K562 (cell line): ENCODE measurements around the gene ZKSCAN7. TPM values are rescaled to one million over a fixed set of nuclear protein-coding genes. Genes with fewer than 3 reads are reported as not detected.

Source experiments
- ATAC-seq: fragments of 200-7000 bp; cut with Tn5 transposase; 3 replicates; pipeline ENCODE4 v1.9.1; 2020; ENCODE audit warnings: moderate library complexity
- BruUV-seq: library from RNA; stranded (reverse); fragments of 400-500 nt; replicated peaks from 2 replicates; lab custom pipeline; 2021; lab: Mats Ljungman, UMichigan
- CTCF ChIA-PET: fragments of 300-600 bp; formaldehyde crosslinking; extraction: SDS; loops from one replicate; lab custom pipeline; 2021; ENCODE audit warnings: low intra/inter-chr PET ratio; lab: Yijun Ruan, JAX
- POLR2A ChIA-PET: fragments of 300-600, 350-650 bp; sonication (Branson Sonifier 250); formaldehyde crosslinking; extraction: SDS; loops from one replicate; lab custom pipeline; 2021; ENCODE audit warnings: antibody characterized with exemption, inconsistent platforms; lab: Yijun Ruan, JAX
- DNase-seq, 4 experiments: peaks; one replicate each; pipeline versions ENCODE4 v3.0.0 to v3.0.0-alpha.2; 2011 to 2018; ENCODE audit warnings: low spot score in 3 of 4, mixed read lengths in 3 of 4; ENCODE audit errors: extremely low read depth in 1 of 4
- FAIRE-seq: peaks from 2 replicates; lab custom pipeline; 2011; peaks lifted over from hg19 to GRCh38; lab: Jason Lieb, UNC
- H2AFZ ChIP-seq: 2 replicates; pipeline ENCODE4 v1.6.0; 2011; ENCODE audit warnings: low read depth, low read length, control low read depth, inconsistent platforms
- H3K27ac ChIP-seq: fragments of 200-600 bp; 3 replicates; pipeline ENCODE4 v1.8.0; 2011; ENCODE audit warnings: low read depth, mild to moderate bottlenecking, control low read depth, inconsistent platforms, low read length, moderate library complexity, mixed read lengths; ENCODE audit errors: extremely low read depth
- H3K27me3 ChIP-seq, 2 experiments: fragments of 300-600 bp in 1 of 2; 2 replicates in 1 of 2; 3 replicates in 1 of 2; pipeline versions ENCODE4 v1.6.0 to v1.8.0; 2011; ENCODE audit warnings: inconsistent platforms in 2 of 2, low read length in 2 of 2, mild to moderate bottlenecking in 1 of 2, mixed read lengths in 1 of 2, moderate library complexity in 1 of 2; ENCODE audit not compliant: control insufficient read depth in 2 of 2, insufficient read depth in 2 of 2
- H3K36me3 ChIP-seq: fragments of 300-600 bp; 3 replicates; pipeline ENCODE4 v1.8.0; 2011; ENCODE audit warnings: mild to moderate bottlenecking, low read length, inconsistent platforms; ENCODE audit not compliant: control insufficient read depth, insufficient read depth
- H3K4me1 ChIP-seq, 2 experiments: fragments of 200-600 bp in 1 of 2; replicated peaks in 1 of 2; 2 replicates in 1 of 2; 3 replicates in 1 of 2; pipeline versions ENCODE4 v1.5.1 to v1.8.0; 2011; ENCODE audit warnings: inconsistent platforms in 2 of 2, low read length in 2 of 2, mild to moderate bottlenecking in 1 of 2, mixed read lengths in 1 of 2, moderate library complexity in 1 of 2; ENCODE audit not compliant: control insufficient read depth in 2 of 2, insufficient read depth in 2 of 2
- H3K4me2 ChIP-seq: 2 replicates; pipeline ENCODE4 v1.6.1; 2011; ENCODE audit warnings: low read length, control low read depth, inconsistent platforms, mixed read lengths; ENCODE audit not compliant: insufficient read depth
- H3K4me3 ChIP-seq: fragments of 200-600 bp; sonication (generic), shearing (Covaris generic); 2 replicates; pipeline ENCODE4 v1.5.1; 2016; ENCODE audit warnings: control low read depth, inconsistent platforms
- H3K79me2 ChIP-seq: fragments of 200-600 bp; 3 replicates; pipeline ENCODE4 v1.8.0; 2011; ENCODE audit warnings: low read length, inconsistent platforms; ENCODE audit not compliant: control insufficient read depth, insufficient read depth
- H3K9ac ChIP-seq, 2 experiments: 2 replicates each; pipeline versions ENCODE4 v1.6.0 to v1.6.1; 2011; ENCODE audit warnings: low read depth in 2 of 2, low read length in 2 of 2, control low read depth in 1 of 2, inconsistent platforms in 1 of 2, mild to moderate bottlenecking in 1 of 2, mixed read lengths in 1 of 2; ENCODE audit not compliant: insufficient read depth in 1 of 2
- H3K9me1 ChIP-seq: one replicate; pipeline ENCODE4 v1.6.0; 2011; ENCODE audit warnings: inconsistent platforms, mild to moderate bottlenecking, low read length, moderate library complexity; ENCODE audit not compliant: control insufficient read depth, insufficient read depth
- H3K9me3 ChIP-seq: replicated peaks from 2 replicates; pipeline ENCODE4 v1.5.1; 2011; ENCODE audit warnings: low read depth, low read length, inconsistent platforms; ENCODE audit not compliant: control insufficient read depth, insufficient read depth
- H4K20me1 ChIP-seq: replicated peaks from 2 replicates; pipeline ENCODE4 v1.6.1; 2011; ENCODE audit warnings: low read length, inconsistent platforms, mixed read lengths; ENCODE audit not compliant: control insufficient read depth, insufficient read depth
- ATF1 ChIP-seq, 2 experiments: fragments of 450-650 bp in 1 of 2; IDR thresholded peaks; 2 replicates each; pipeline ENCODE4 v1.6.1; 2016; ENCODE audit warnings: missing compliant biosample characterization in 1 of 2, missing genetic modification characterization in 1 of 2
- FOXA3 ChIP-seq, 2 experiments: fragments of 450-650 bp in 1 of 2; sonication (generic) in 1 of 2; formaldehyde crosslinking; IDR thresholded peaks in 1 of 2; conservative IDR thresholded peaks in 1 of 2; 2 replicates each; pipeline versions ENCODE4 v1.4.0 to v1.8.0; 2020 to 2022; ENCODE audit warnings: mild to moderate bottlenecking in 2 of 2, missing genetic modification reagents in 1 of 2
- GABPB2 ChIP-seq: fragments of 250-450 bp; sonication (Bioruptor Pico); conservative IDR thresholded peaks from 2 replicates; pipeline ENCODE4 v1.5.1; 2021; ENCODE audit warnings: mild to moderate bottlenecking
- GTF3C2 ChIP-seq: IDR thresholded peaks from 3 replicates; pipeline ENCODE4 v1.6.1; 2011; ENCODE audit warnings: borderline replicate concordance, mild to moderate bottlenecking, moderate library complexity; ENCODE audit not compliant: insufficient read length; ENCODE audit errors: extremely low read depth
- HLTF ChIP-seq: fragments of 450-650 bp; IDR thresholded peaks from 2 replicates; pipeline ENCODE4 v1.6.1; 2016
- L3MBTL2 ChIP-seq: fragments of 450-650 bp; IDR thresholded peaks from 2 replicates; pipeline ENCODE4 v1.6.1; 2016; ENCODE audit warnings: mild to moderate bottlenecking, moderate library complexity
- MTA2 ChIP-seq: fragments of 450-650 bp; IDR thresholded peaks from 2 replicates; pipeline ENCODE4 v1.6.1; 2016; ENCODE audit warnings: low read depth
- NCOA6 ChIP-seq: fragments of 450-650 bp; IDR thresholded peaks from 2 replicates; pipeline ENCODE4 v1.6.1; 2017; ENCODE audit warnings: mild to moderate bottlenecking
- PURB ChIP-seq: sonication (generic); formaldehyde crosslinking; IDR thresholded peaks from 2 replicates; pipeline ENCODE4 v1.9.0; 2021; ENCODE audit warnings: low read depth, mild to moderate bottlenecking, missing genetic modification reagents
- THAP7 ChIP-seq: fragments of 250-450 bp; sonication (Bioruptor Pico); IDR thresholded peaks from 2 replicates; pipeline ENCODE4 v1.5.0; 2021
- U2AF1 ChIP-seq: fragments of 200-400 bp; formaldehyde crosslinking; optimal IDR thresholded peaks from 2 replicates; pipeline ENCODE3; 2017; ENCODE audit warnings: mild to moderate bottlenecking, low read depth, low read length, moderate library complexity
- ZNF57 ChIP-seq: fragments of 450-650 bp; formaldehyde crosslinking; IDR thresholded peaks from 2 replicates; pipeline ENCODE4 v1.4.0; 2020; ENCODE audit warnings: mild to moderate bottlenecking, moderate library complexity
- WGBS: fragments of 100-300 bp; shearing (Covaris generic); methylation state at CpG from one replicate; pipeline ENCODE4 v1.1.6; 2016; ENCODE audit warnings: low coverage, mixed read lengths; ENCODE audit not compliant: insufficient coverage; ENCODE audit errors: missing lambda C conversion rate; 5-methylcytosine and 5-hydroxymethylcytosine counted together
- in situ Hi-C: fragments of 300-500 bp; cut with MboI; formaldehyde crosslinking; loops from 4 replicates; pipeline ENCODE4 v1.15.0; 2018; ENCODE audit warnings: inconsistent platforms, mixed read lengths
- intact Hi-C: fragments of 100-400 bp; cut with micrococcal nuclease; formaldehyde crosslinking; loops from 2 replicates; pipeline ENCODE4 v1.14.2; 2022
- polyA plus RNA-seq, 8 experiments: library from polyadenylated mRNA; depleted of rRNA in 4 of 8; stranded (reverse) in 5 of 8; unstranded in 3 of 8; fragments of >200 nt; fragmentation: Nextera tagmentation in 2 of 8; fragmentation: Illumina TruSeq in 1 of 8; extraction: Ambion mirVana in 2 of 8; extraction: Trizol in 1 of 8; gene quantifications; 2 replicates each; pipeline versions ENCODE4 v1.2.1 to v1.2.3, GENCODE V29; 2011 to 2014; ENCODE audit warnings: inconsistent platforms in 1 of 8, missing spikeins in 1 of 8
- total RNA-seq, 7 experiments: library from RNA; depleted of rRNA in 6 of 7; stranded (reverse); fragments of >200 nt in 6 of 7; fragmentation: Illumina TruSeq in 2 of 7; extraction: Trizol in 2 of 7; gene quantifications; 2 replicates each; pipeline versions ENCODE4 v1.2.1 to v1.2.3, GENCODE V29; 2011 to 2021; ENCODE audit warnings: low replicate concordance in 1 of 7
- TF ChIP-seq, protein P1 (sequence below): sonication (generic); IDR thresholded peaks from 2 replicates; pipeline ENCODE4 v1.6.1; 2016

ZKSCAN7 gene
- total and polyA plus RNA-seq, 9 of the 15 experiments (the other 6 are each of a cell fraction or from before 2014, with no cell fraction given): not detected

DNA sequence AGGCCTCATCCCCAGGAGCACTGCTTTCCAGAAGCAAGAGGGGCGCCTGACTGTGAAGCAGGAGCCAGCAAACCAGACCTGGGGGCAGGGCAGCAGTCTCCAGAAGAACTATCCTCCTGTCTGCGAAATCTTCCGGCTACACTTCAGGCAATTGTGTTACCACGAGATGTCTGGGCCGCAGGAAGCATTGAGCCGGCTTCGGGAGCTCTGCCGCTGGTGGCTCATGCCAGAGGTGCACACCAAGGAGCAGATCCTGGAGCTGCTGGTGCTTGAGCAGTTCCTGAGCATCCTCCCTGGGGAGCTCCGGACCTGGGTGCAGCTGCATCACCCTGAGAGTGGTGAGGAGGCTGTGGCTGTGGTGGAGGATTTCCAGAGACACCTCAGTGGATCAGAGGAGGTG lies 2.1 kb downstream of the ZKSCAN7 start (continued):
- TF ChIP-seq GTF3C2: no peak
- TF ChIP-seq GABPB2: no peak
- no peak for TF ChIP-seq MTA2
- no peak for TF ChIP-seq ZNF57 (CRISPR knock-in tag)
- TF ChIP-seq L3MBTL2: no peak
- TF ChIP-seq, protein P1, sequence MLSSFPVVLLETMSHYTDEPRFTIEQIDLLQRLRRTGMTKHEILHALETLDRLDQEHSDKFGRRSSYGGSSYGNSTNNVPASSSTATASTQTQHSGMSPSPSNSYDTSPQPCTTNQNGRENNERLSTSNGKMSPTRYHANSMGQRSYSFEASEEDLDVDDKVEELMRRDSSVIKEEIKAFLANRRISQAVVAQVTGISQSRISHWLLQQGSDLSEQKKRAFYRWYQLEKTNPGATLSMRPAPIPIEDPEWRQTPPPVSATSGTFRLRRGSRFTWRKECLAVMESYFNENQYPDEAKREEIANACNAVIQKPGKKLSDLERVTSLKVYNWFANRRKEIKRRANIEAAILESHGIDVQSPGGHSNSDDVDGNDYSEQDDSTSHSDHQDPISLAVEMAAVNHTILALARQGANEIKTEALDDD: no peak
- TF ChIP-seq ATF1 (CRISPR knock-in tag; IDR thresholded peaks at IDR 0.05): no peak
- TF ChIP-seq ATF1 (tag; IDR thresholded peaks at IDR 0.05): no peak
- TF ChIP-seq NCOA6: no peak
- TF ChIP-seq HLTF: no peak

- CTCF ChIA-PET: no interaction called here
- Histone ChIP-seq H3K9me1 (no peaks in the 10 kb centered on the region), H3K27ac (no peak overlapping the region), H3K27me3 (peaks cover 4 to 10% of the 10 kb centered on the region in 2 experiments; a peak in 4 of 5 replicates), H4K20me1 (no peaks in the 10 kb centered on the region), H2AFZ (no peak overlapping the region), H3K9ac (no peak overlapping the region), H3K36me3 (no peaks in the 10 kb centered on the region), H3K79me2 (no peaks in the 10 kb centered on the region), H3K4me3 (no peak overlapping the region), H3K9me3 (peaks cover 5% of the 10 kb centered on the region; the same call in 1 of the 2 replicates), H3K4me1 (no peaks in the 10 kb centered on the region), H3K4me2 (no peak overlapping the region)
- BruUV-seq: no TSS peak
- no peak for DNase-seq
- ATAC-seq: no peak
- WGBS: 0% methylated on average over 1 of the region's 1 CpG
- POLR2A ChIA-PET: no interaction called here
- intact Hi-C loops: no loop called here
- in situ Hi-C loops: no loop called here
- TF ChIP-seq ATF1 (CRISPR knock-in tag; IDR thresholded peaks at IDR 0.05) (no peak), ATF1 (tag; IDR thresholded peaks at IDR 0.05) (no peak), FOXA3 (CRISPR knock-in tag; conservative IDR thresholded peaks at IDR 0.05 in 1 of 2, IDR thresholded peaks at IDR 0.05 in 1 of 2) (no peak), PURB (CRISPR knock-in tag) (no peak), U2AF1 (no peak), THAP7 (no peak)
- FAIRE-seq: no peak
These were observed 6.1 kb downstream of the ZKSCAN7 start for GRCh38 chr3:44561076-44561475.
